CD4-positive, alpha-beta T cell (primary cell): ENCODE data around the gene NPAS3. TPM values are rescaled to one million over a fixed set of nuclear protein-coding genes. Genes with fewer than 3 reads are reported as not detected.

Experiments used
- ATAC-seq: fragments of 200-7000 bp; cut with Tn5 transposase; one replicate; pipeline ENCODE4 v1.10.0; 2022; ENCODE audit warnings: mild to moderate bottlenecking; ENCODE audit not compliant: poor library complexity
- CTCF ChIA-PET: fragments of 350-600 bp; sonication (Branson Sonifier 250); formaldehyde crosslinking; loops from one replicate; lab custom pipeline; 2021; ENCODE audit warnings: antibody characterized with exemption, inconsistent platforms; lab: Charles Lee
- POLR2A ChIA-PET: fragments of 350-600 bp; sonication (Branson Sonifier 250); formaldehyde crosslinking; loops from one replicate; lab custom pipeline; 2021; ENCODE audit warnings: antibody characterized with exemption, inconsistent platforms; lab: Charles Lee
- DNase-seq, 14 experiments: peaks; one replicate each; pipeline ENCODE4 v3.0.0-alpha.2; 2013 to 2020; ENCODE audit warnings: mixed read lengths in 2 of 14
- H3K27ac ChIP-seq, 2 donors: one replicate each; pipeline versions ENCODE4 v1.5.1 to v1.7.0; 2013; ENCODE audit warnings: low read length in 2 of 2, low read depth in 1 of 2, mild to moderate bottlenecking in 1 of 2
- H3K27me3 ChIP-seq, 2 experiments: 1 replicate in 1 of 2; 2 replicates in 1 of 2; pipeline versions ENCODE4 v1.6.1 to v1.7.0; 2013; ENCODE audit warnings: low read length in 2 of 2, control low read depth in 1 of 2, mild to moderate bottlenecking in 1 of 2, moderate library complexity in 1 of 2; ENCODE audit not compliant: insufficient read depth in 2 of 2, control insufficient read depth in 1 of 2
- H3K36me3 ChIP-seq: one replicate; pipeline ENCODE4 v1.6.1; 2013; ENCODE audit warnings: low read length, control low read depth; ENCODE audit not compliant: insufficient read depth
- H3K4me1 ChIP-seq: one replicate; pipeline ENCODE4 v1.6.1; 2013; ENCODE audit warnings: low read length, control low read depth; ENCODE audit not compliant: insufficient read depth
- H3K4me3 ChIP-seq: one replicate; pipeline ENCODE4 v1.5.1; 2013; ENCODE audit warnings: mild to moderate bottlenecking, low read length, moderate library complexity
- H3K9me3 ChIP-seq, 2 experiments: 1 replicate in 1 of 2; 2 replicates in 1 of 2; pipeline versions ENCODE4 v1.6.1 to v1.7.0; 2013; ENCODE audit warnings: low read length in 2 of 2, mild to moderate bottlenecking in 2 of 2, control low read depth in 1 of 2, moderate library complexity in 1 of 2; ENCODE audit not compliant: control insufficient read depth in 1 of 2, insufficient read depth in 1 of 2
- H3K27ac Mint-ChIP-seq: one replicate; pipeline ENCODE4 v1.8.0; 2020; ENCODE audit warnings: mixed read lengths
- H3K27me3 Mint-ChIP-seq: one replicate; pipeline ENCODE4 v1.8.0; 2021; ENCODE audit warnings: mixed read lengths
- H3K36me3 Mint-ChIP-seq: one replicate; pipeline ENCODE4 v1.8.0; 2021; ENCODE audit warnings: low read depth, mixed read lengths
- H3K4me1 Mint-ChIP-seq: one replicate; pipeline ENCODE4 v1.8.0; 2021; ENCODE audit warnings: low read depth, mixed read lengths
- H3K4me3 Mint-ChIP-seq: one replicate; pipeline ENCODE4 v1.8.0; 2020; ENCODE audit warnings: mild to moderate bottlenecking, mixed read lengths
- H3K9me3 Mint-ChIP-seq: one replicate; pipeline ENCODE4 v1.8.0; 2020; ENCODE audit warnings: mixed read lengths
- intact Hi-C, 2 experiments: fragments of 100-400 bp; cut with DNase I in 1 of 2; cut with micrococcal nuclease in 1 of 2; formaldehyde crosslinking; loops; one replicate each; pipeline versions ENCODE4 v1.15.1 to v1.9.0; 2023 to 2025; cut with DNase I, micrococcal nuclease
- total RNA-seq, 174 experiments: library from RNA in 2 of 174; stranded (reverse) in 2 of 174; gene quantifications; one replicate each; pipeline ENCODE4 v1.2.3 and lab custom pipeline; 2021 to 2026
- TF ChIP-seq, protein P1 (sequence below): fragments of 200-600 bp; IDR thresholded peaks from one replicate; pipeline ENCODE4 v1.8.0; 2022; ENCODE audit warnings: antibody characterized with exemption, mild to moderate bottlenecking

Gene NPAS3
- total RNA-seq, 2 experiments from 2014 or later = not detected

DNA sequence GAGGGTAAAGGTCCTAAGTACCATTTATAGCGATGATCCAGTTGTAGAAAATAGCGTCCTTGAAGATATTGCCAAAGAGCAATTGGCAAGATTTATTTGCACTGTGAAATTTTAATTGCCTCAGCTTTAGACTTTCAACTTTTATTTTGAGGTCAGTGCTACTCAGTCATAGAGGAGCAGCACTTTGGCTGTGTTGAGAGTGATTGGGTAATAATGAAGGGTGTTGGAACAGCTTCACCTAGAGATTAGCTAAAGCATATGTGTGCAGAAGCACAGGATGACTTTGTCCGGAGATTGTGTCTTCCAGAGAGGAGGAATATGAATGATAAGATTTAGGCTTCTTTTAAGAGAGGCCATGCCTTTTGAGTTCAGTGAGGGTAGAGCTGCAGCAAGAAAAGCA is 164.8 kb downstream of the NPAS3 start:
- no peaks in the 10 kb centered on the region for H3K4me1 Mint-ChIP-seq
- DNase-seq = no peak
- intact Hi-C loops = no loop called here
- H3K4me3 Mint-ChIP-seq = no peak overlapping the region
- Histone ChIP-seq H3K27me3 (no peaks in the 10 kb centered on the region), H3K36me3 (no peaks in the 10 kb centered on the region), H3K9me3 (no peaks in the 10 kb centered on the region), H3K4me1 (no peaks in the 10 kb centered on the region), H3K27ac (no peak overlapping the region), H3K4me3 (no peak overlapping the region)
- peaks cover 2% of the 10 kb centered on the region for H3K9me3 Mint-ChIP-seq
- ChIA-PET CTCF (no interaction called here), POLR2A (no interaction called here)
- H3K36me3 Mint-ChIP-seq = no peaks in the 10 kb centered on the region
- no peak for ATAC-seq
- TF ChIP-seq, protein P1, sequence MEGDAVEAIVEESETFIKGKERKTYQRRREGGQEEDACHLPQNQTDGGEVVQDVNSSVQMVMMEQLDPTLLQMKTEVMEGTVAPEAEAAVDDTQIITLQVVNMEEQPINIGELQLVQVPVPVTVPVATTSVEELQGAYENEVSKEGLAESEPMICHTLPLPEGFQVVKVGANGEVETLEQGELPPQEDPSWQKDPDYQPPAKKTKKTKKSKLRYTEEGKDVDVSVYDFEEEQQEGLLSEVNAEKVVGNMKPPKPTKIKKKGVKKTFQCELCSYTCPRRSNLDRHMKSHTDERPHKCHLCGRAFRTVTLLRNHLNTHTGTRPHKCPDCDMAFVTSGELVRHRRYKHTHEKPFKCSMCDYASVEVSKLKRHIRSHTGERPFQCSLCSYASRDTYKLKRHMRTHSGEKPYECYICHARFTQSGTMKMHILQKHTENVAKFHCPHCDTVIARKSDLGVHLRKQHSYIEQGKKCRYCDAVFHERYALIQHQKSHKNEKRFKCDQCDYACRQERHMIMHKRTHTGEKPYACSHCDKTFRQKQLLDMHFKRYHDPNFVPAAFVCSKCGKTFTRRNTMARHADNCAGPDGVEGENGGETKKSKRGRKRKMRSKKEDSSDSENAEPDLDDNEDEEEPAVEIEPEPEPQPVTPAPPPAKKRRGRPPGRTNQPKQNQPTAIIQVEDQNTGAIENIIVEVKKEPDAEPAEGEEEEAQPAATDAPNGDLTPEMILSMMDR = no peak
- H3K27me3 Mint-ChIP-seq = no peaks in the 10 kb centered on the region
- no peak overlapping the region for H3K27ac Mint-ChIP-seq

DNA sequence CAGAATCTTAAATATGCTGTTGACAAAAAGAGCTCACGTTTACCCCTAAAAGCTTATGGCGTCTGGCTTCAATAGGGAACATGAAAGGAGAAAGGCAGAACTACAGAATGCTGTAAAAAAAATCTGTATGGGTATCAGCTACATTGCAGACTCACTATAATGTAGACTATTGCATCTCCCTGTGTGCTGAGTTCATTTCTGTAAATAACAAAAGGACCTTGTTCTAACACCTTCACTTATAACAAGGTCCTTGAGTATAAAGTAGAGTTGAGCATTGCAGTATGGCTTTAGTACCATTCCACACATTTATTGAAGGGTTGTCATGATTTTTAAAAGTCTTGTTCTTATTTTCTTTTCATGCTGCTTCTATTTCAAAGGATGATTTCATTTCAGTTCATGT is 165.3 kb downstream of the NPAS3 start:
- H3K27ac ChIP-seq = no peak overlapping the region
- ChIA-PET POLR2A (no interaction called here), CTCF (no interaction called here)
- H3K9me3 Mint-ChIP-seq = peaks cover 2% of the 10 kb centered on the region
- H3K4me1 ChIP-seq = no peaks in the 10 kb centered on the region
- intact Hi-C loops = no loop called here
- ATAC-seq (no peak), DNase-seq (no peak)
- no peaks in the 10 kb centered on the region for H3K27me3 Mint-ChIP-seq
- H3K36me3 Mint-ChIP-seq = no peaks in the 10 kb centered on the region
- H3K36me3 ChIP-seq = no peaks in the 10 kb centered on the region
- TF ChIP-seq, protein P1 = no peak
- H3K27me3 ChIP-seq = no peaks in the 10 kb centered on the region
- no peak overlapping the region for H3K27ac Mint-ChIP-seq
- no peaks in the 10 kb centered on the region for H3K4me1 Mint-ChIP-seq
- no peak overlapping the region for H3K4me3 ChIP-seq
- no peaks in the 10 kb centered on the region for H3K9me3 ChIP-seq
- no peak overlapping the region for H3K4me3 Mint-ChIP-seq

- H3K36me3 ChIP-seq = no peaks in the 10 kb centered on the region
- Mint-ChIP-seq H3K36me3 (no peaks in the 10 kb centered on the region), H3K27ac (no peak overlapping the region), H3K9me3 (no peaks in the 10 kb centered on the region), H3K4me1 (no peaks in the 10 kb centered on the region), H3K4me3 (no peak overlapping the region), H3K27me3 (no peaks in the 10 kb centered on the region)
- no peaks in the 10 kb centered on the region for H3K4me1 ChIP-seq
- ChIA-PET CTCF (no interaction called here), POLR2A (no interaction called here)
- H3K4me3 ChIP-seq = no peak overlapping the region
- TF ChIP-seq, protein P1 = no peak
- no peak overlapping the region for H3K27ac ChIP-seq
- H3K27me3 ChIP-seq = no peaks in the 10 kb centered on the region
- DNase-seq (no peak), ATAC-seq (no peak)
- H3K9me3 ChIP-seq = no peaks in the 10 kb centered on the region
- intact Hi-C loops = no loop called here
Measured at GRCh38 chr14:33110737-33111443, 172.2 kb downstream of the NPAS3 start.
